Upper lobe of right lung (tissue), 1 donor: Measurements from ENCODE around the gene CHD6. TPM values are rescaled to one million over a fixed set of nuclear protein-coding genes. Genes with fewer than 3 reads are reported as not detected.

Experiments used
- ATAC-seq: fragments of 200-7000 bp; cut with Tn5 transposase; one replicate; pipeline ENCODE4 v1.9.1; 2020; ENCODE audit warnings: mild to moderate bottlenecking, moderate library complexity
- DNase-seq: peaks from one replicate; pipeline ENCODE4 v3.0.0-alpha.2; 2020
- H3K27ac ChIP-seq: fragments of 200-600 bp; one replicate; pipeline ENCODE4 v1.8.0; 2022
- H3K27me3 ChIP-seq: fragments of 200-600 bp; one replicate; pipeline ENCODE4 v1.8.0; 2022; ENCODE audit warnings: mild to moderate bottlenecking
- H3K36me3 ChIP-seq: fragments of 200-600 bp; one replicate; pipeline ENCODE4 v1.8.0; 2022
- H3K4me1 ChIP-seq: fragments of 200-600 bp; one replicate; pipeline ENCODE4 v1.8.0; 2022
- H3K4me3 ChIP-seq: fragments of 200-600 bp; one replicate; pipeline ENCODE4 v1.8.0; 2022; ENCODE audit warnings: mild to moderate bottlenecking
- H3K9me3 ChIP-seq: fragments of 200-600 bp; one replicate; pipeline ENCODE4 v1.8.0; 2022
- CTCF ChIP-seq: fragments of 200-600 bp; IDR thresholded peaks from one replicate; pipeline ENCODE4 v1.8.0; 2022; ENCODE audit warnings: antibody characterized with exemption
- intact Hi-C: fragments of 100-400 bp; cut with DNase I; formaldehyde crosslinking; loops from one replicate; pipeline ENCODE4 v1.11.0; 2022
- total RNA-seq: library from RNA; stranded (reverse); fragmentation: NEBNext Ultra II Directional; extraction: Animal tissue kit (Norgen Biotek cat#: 25700); gene quantifications from one replicate; pipeline ENCODE4 v1.2.1, GENCODE V29; 2021
- donor health status: DM: no; HTN: yes; CAD: no; lungs with severe emphysema.

Gene CHD6
- total RNA-seq, 1 donor from 2014 or later: 42.3 TPM

GRCh38 chr20:41443691-41444090 is 174.5 kb downstream of the CHD6 start:
- TF ChIP-seq CTCF: no peak
- Histone ChIP-seq H3K9me3 (no peaks in the 10 kb centered on the region), H3K27ac (no peak overlapping the region), H3K36me3 (peaks cover 85% of the 10 kb centered on the region), H3K4me3 (no peak overlapping the region), H3K4me1 (no peaks in the 10 kb centered on the region), H3K27me3 (no peaks in the 10 kb centered on the region)
- intact Hi-C loops: no loop called here
- no peak for DNase-seq
- ATAC-seq: no peak

- DNase-seq (no peak), ATAC-seq (no peak)
- intact Hi-C loops: no loop called here
- no peak for TF ChIP-seq CTCF
- peaks cover 81% of the 10 kb centered on the region for H3K36me3 ChIP-seq
- H3K27ac ChIP-seq: no peak overlapping the region
- H3K4me1 ChIP-seq: no peaks in the 10 kb centered on the region
- H3K4me3 ChIP-seq: no peak overlapping the region
- no peaks in the 10 kb centered on the region for H3K27me3 ChIP-seq
- H3K9me3 ChIP-seq: no peaks in the 10 kb centered on the region
Observed at GRCh38 chr20:41440882-41441281, 177.3 kb downstream of the CHD6 start.

GRCh38 chr20:41437836-41438235 is 180.3 kb downstream of the CHD6 start:
- no peak overlapping the region for H3K4me3 ChIP-seq
- DNase-seq: no peak

GRCh38 chr20:41436679-41437078 is 181.5 kb downstream of the CHD6 start:
- Histone ChIP-seq H3K27ac (no peak overlapping the region), H3K4me1 (no peaks in the 10 kb centered on the region), H3K4me3 (no peak overlapping the region), H3K9me3 (no peaks in the 10 kb centered on the region), H3K36me3 (peaks cover 61% of the 10 kb centered on the region), H3K27me3 (no peaks in the 10 kb centered on the region)
- ATAC-seq: peak; percentile 43
- DNase-seq: no peak
- no peak for TF ChIP-seq CTCF
- intact Hi-C loops: no loop called here

More at GRCh38 chr20:41437836-41438235, 180.3 kb downstream of the CHD6 start:
- H3K36me3 ChIP-seq: peaks cover 65% of the 10 kb centered on the region
- ATAC-seq: no peak
- intact Hi-C loops: no loop called here
- H3K27ac ChIP-seq: no peak overlapping the region
- H3K27me3 ChIP-seq: no peaks in the 10 kb centered on the region
- no peaks in the 10 kb centered on the region for H3K4me1 ChIP-seq
- TF ChIP-seq CTCF: no peak
- no peaks in the 10 kb centered on the region for H3K9me3 ChIP-seq

- Histone ChIP-seq H3K36me3 (peaks cover 54% of the 10 kb centered on the region), H3K27me3 (no peaks in the 10 kb centered on the region), H3K4me1 (no peaks in the 10 kb centered on the region), H3K4me3 (no peak overlapping the region), H3K27ac (no peak overlapping the region), H3K9me3 (no peaks in the 10 kb centered on the region)
- intact Hi-C loops: no loop called here
- ATAC-seq: no peak
- no peak for TF ChIP-seq CTCF
- DNase-seq: no peak
Observed at GRCh38 chr20:41433203-41433602, 185.0 kb downstream of the CHD6 start.

GRCh38 chr20:41432746-41433145 is 185.4 kb downstream of the CHD6 start:
- ATAC-seq (no peak), DNase-seq (no peak)
- Histone ChIP-seq H3K4me3 (no peak overlapping the region), H3K27me3 (no peaks in the 10 kb centered on the region), H3K9me3 (no peaks in the 10 kb centered on the region), H3K27ac (no peak overlapping the region), H3K4me1 (no peaks in the 10 kb centered on the region), H3K36me3 (peaks cover 55% of the 10 kb centered on the region)
- TF ChIP-seq CTCF: no peak
- intact Hi-C loops: no loop called here
